Ovary (tissue), 9 donors: ENCODE results near the gene RAD21L1. TPM values are rescaled to one million over a fixed set of nuclear protein-coding genes. Genes with fewer than 3 reads are reported as not detected.

Source experiments
- DNase-seq, 5 donors: peaks; one replicate each; pipeline ENCODE4 v3.0.0-alpha.2; 2019 to 2020
- H3K27ac ChIP-seq, 2 donors: fragments of 200-600 bp; one replicate each; pipeline versions ENCODE4 v1.5.1 to v1.8.0; 2019 to 2022
- H3K27me3 ChIP-seq: fragments of 200-600 bp; one replicate; pipeline ENCODE4 v1.8.0; 2022
- H3K36me3 ChIP-seq: fragments of 200-600 bp; sonication (generic); one replicate; pipeline ENCODE4 v1.5.1; 2019
- H3K4me1 ChIP-seq: one replicate; pipeline ENCODE4 v1.8.1; 2013; ENCODE audit warnings: mild to moderate bottlenecking, moderate library complexity; ENCODE audit not compliant: insufficient read depth
- H3K4me3 ChIP-seq: fragments of 200-600 bp; sonication (generic); one replicate; pipeline ENCODE4 v1.5.1; 2017
- H3K9me3 ChIP-seq, 2 donors: fragments of 200-600 bp in 1 of 2; sonication (generic) in 1 of 2; one replicate each; pipeline versions ENCODE4 v1.5.1 to v1.8.1; 2013 to 2019; ENCODE audit warnings: mild to moderate bottlenecking in 1 of 2, moderate library complexity in 1 of 2
- EP300 ChIP-seq: sonication (generic); formaldehyde crosslinking; IDR thresholded peaks from one replicate; pipeline ENCODE4 v1.6.1; 2017; ENCODE audit warnings: antibody characterized with exemption
- POLR2A ChIP-seq: fragments of 450-650 bp; IDR thresholded peaks from one replicate; pipeline ENCODE4 v1.6.1; 2017; ENCODE audit warnings: antibody characterized with exemption, mild to moderate bottlenecking, moderate library complexity
- WGBS, 3 donors: extraction: QIAGEN DNeasy Blood & Tissue Kit in 1 of 3; methylation state at CpG; one replicate each; pipeline versions ENCODE4 v1.1.5 to v1.1.7; 2013 to 2017; 5-methylcytosine and 5-hydroxymethylcytosine counted together
- intact Hi-C, 4 donors: fragments of 100-400 bp; cut with DNase I; formaldehyde crosslinking; loops; one replicate each; pipeline versions ENCODE4 v1.11.0 to v1.15.1; 2022 to 2023
- polyA plus RNA-seq, 2 donors: library from polyadenylated mRNA; stranded (reverse); fragments of 200-250 nt in 1 of 2; fragments of 350-450 nt in 1 of 2; fragmentation: Illumina TruSeq in 1 of 2; extraction: RNeasy Lipid Tissue Mini Kit (QIAGEN cat#74804) in 1 of 2; gene quantifications; one replicate each; pipeline ENCODE4 v1.2.3, GENCODE V29; 2013 to 2014
- total RNA-seq, 7 donors: library from RNA; depleted of rRNA in 2 of 7; stranded (reverse); fragments of >200 nt in 2 of 7; fragmentation: NEBNext Ultra II Directional in 3 of 7; extraction: Animal tissue kit (Norgen Biotek cat#: 25700) in 3 of 7; gene quantifications; one replicate each; pipeline versions ENCODE4 v1.1.0 to v1.2.4, GENCODE V29; 2016 to 2023
- TF ChIP-seq, protein P1 (sequence below), 3 donors: fragments of 450-650 bp in 2 of 3; fragments of 200-600 bp in 1 of 3; IDR thresholded peaks; one replicate each; pipeline versions ENCODE4 v1.5.1 to v1.8.0; 2016 to 2022; ENCODE audit warnings: antibody characterized with exemption in 3 of 3, mild to moderate bottlenecking in 1 of 3
- donor health status: DM: no; HTN: no; CAD: no; lungs with moderate emphysema.
- donor health status: DM: no; HTN: no; CAD: no.
- donor health status: Bipolar disorder and iron deficiency.
- donor health status: DM: yes; HTN: yes; CAD: no.
- donor health status: DM: no; HTN: no; CAD: no.
- donor health status: DM: yes; HTN: yes; CAD: no.

Gene RAD21L1
- total and polyA plus RNA-seq, 9 donors: not detected

DNA sequence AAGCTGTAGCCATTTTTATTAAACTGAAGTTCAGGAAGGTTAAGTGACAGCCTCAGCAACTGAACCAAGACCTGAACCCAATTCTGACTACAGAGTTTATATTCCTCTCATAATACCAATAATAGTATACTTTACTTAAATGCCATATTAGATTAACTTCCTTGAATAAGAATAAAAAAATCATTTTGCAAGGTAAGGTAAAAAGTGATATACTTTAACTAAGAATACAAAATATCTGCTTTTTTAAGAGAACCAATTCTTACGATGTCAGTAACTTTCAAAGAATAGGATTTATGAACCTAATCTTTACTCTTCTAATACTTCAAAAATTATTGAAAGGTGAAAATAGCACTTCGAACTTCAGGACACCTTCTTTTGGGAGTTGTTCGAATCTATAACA is 3.7 kb downstream of the RAD21L1 start:
- Histone ChIP-seq H3K9me3 (no peaks in the 10 kb centered on the region), H3K4me1 (peaks cover 8% of the 10 kb centered on the region), H3K4me3 (no peak overlapping the region), H3K36me3 (no peaks in the 10 kb centered on the region), H3K27me3 (no peaks in the 10 kb centered on the region), H3K27ac (no peak overlapping the region)
- TF ChIP-seq EP300: no peak
- TF ChIP-seq, protein P1, sequence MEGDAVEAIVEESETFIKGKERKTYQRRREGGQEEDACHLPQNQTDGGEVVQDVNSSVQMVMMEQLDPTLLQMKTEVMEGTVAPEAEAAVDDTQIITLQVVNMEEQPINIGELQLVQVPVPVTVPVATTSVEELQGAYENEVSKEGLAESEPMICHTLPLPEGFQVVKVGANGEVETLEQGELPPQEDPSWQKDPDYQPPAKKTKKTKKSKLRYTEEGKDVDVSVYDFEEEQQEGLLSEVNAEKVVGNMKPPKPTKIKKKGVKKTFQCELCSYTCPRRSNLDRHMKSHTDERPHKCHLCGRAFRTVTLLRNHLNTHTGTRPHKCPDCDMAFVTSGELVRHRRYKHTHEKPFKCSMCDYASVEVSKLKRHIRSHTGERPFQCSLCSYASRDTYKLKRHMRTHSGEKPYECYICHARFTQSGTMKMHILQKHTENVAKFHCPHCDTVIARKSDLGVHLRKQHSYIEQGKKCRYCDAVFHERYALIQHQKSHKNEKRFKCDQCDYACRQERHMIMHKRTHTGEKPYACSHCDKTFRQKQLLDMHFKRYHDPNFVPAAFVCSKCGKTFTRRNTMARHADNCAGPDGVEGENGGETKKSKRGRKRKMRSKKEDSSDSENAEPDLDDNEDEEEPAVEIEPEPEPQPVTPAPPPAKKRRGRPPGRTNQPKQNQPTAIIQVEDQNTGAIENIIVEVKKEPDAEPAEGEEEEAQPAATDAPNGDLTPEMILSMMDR (IDR thresholded peaks at IDR 0.05): no peak
- TF ChIP-seq POLR2A: no peak
- intact Hi-C loops: no loop called here
- 81 to 85% (median 82%) methylated on average over 3 of the region's 3 CpGs for WGBS, 3 donors
- DNase-seq: no peak

DNA sequence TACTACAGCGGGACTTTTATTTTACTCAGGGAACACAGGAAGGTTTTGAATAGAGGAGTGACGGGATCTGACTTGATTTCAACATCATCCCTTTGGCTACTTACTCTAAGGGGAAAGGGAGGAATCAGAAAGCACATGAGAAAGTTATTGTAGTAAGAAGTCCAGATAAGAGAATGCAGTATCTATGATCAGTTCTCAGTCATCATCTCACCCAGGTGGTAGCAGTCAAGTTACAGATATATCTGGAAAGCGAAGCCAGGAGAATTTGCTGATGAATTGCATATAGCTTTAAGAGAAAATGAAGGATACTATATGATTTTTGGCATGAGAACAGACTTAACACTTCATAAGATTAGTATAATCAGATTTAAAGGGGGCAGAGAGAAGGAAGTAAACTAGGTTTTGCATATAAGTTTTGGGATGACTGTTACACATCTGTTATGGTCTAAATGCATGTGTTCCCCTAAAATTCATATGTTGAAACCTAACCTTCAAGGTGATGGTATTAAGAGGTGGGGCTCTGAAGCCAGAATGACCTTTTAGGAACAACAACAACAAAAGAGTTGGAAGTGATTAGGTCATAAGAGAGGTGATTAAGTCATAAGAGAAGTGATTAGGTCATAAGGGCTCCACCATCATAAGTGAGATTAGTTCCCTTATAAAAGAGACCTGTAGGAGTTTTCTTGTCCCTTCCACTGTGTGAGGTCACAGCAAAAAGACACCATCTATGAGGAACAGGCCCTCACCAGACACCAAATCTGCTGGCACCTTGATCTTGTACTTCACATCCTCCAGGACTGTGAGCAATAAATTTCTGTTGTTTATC is 6.7 kb downstream of the RAD21L1 start:
- WGBS, 3 donors: 77 to 83% (median 83%) methylated on average over 3 of the region's 3 CpGs

DNA sequence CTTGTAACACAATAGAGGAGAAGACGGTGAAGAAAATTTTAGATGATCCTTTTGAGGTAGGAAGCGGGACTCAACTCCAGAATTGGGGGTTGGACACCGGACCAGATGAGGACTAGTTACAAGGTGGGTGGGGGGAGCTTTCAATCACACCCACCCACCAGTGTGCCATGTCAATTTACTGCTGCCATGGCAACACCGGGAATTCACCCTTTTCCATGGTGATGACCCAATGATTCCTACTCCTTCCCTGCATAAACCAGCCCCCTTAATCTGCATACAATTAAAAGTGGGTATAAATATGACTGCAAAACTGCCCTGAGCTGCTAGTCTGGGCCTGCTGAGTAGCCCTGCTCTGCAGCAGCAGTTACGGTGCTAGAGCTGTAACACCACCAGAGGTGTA is 14.7 kb downstream of the RAD21L1 start:
- Histone ChIP-seq H3K4me1 (no peaks in the 10 kb centered on the region), H3K36me3 (no peaks in the 10 kb centered on the region), H3K4me3 (no peak overlapping the region), H3K27ac (no peak overlapping the region), H3K9me3 (no peaks in the 10 kb centered on the region), H3K27me3 (no peaks in the 10 kb centered on the region)
- 72 to 75% (median 73%) methylated on average over 5 of the region's 5 CpGs for WGBS, 3 donors
- TF ChIP-seq POLR2A (no peak), EP300 (no peak)
- TF ChIP-seq, protein P1 (IDR thresholded peaks at IDR 0.05): no peak
- no peak for DNase-seq
- intact Hi-C loops: loop anchor here in 1 of 4 donors (5.0 kb wide), 1 partner anchor 78 kb away; no protein-coding TSS in a partner anchor

More for the DNA sequence above, 6.7 kb downstream of the RAD21L1 start:
- TF ChIP-seq, protein P1 (IDR thresholded peaks at IDR 0.05): no peak
- no peak for TF ChIP-seq EP300
- no peak for TF ChIP-seq POLR2A
- intact Hi-C loops: no loop called here
- no peaks in the 10 kb centered on the region for H3K9me3 ChIP-seq
- no peak overlapping the region for H3K4me3 ChIP-seq
- no peaks in the 10 kb centered on the region for H3K4me1 ChIP-seq
- no peaks in the 10 kb centered on the region for H3K27me3 ChIP-seq
- H3K36me3 ChIP-seq: no peaks in the 10 kb centered on the region
- no peak for DNase-seq
- H3K27ac ChIP-seq: no peak overlapping the region

DNA sequence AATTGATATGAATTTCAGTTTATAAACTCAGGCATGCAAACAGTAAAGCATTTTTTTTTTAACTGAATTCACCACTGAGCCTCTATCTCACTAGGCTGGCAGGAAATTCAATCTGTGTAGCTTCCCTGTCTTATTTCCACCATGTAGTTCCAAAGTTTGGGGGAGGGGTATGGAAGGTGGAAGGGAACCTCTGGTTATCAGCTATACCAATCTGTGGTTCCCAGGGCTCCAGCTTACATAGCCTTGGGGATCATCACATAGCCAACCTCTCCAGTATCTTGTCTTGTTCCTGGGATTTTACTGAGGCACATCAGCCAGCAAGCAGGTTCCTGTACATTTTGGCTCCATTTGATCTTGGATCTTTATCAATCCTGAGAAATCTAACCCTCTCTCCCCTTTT is 15.6 kb downstream of the RAD21L1 start:
- Histone ChIP-seq H3K27ac (no peak overlapping the region), H3K4me1 (no peaks in the 10 kb centered on the region), H3K36me3 (no peaks in the 10 kb centered on the region), H3K27me3 (no peaks in the 10 kb centered on the region), H3K9me3 (no peaks in the 10 kb centered on the region), H3K4me3 (no peak overlapping the region)
- TF ChIP-seq, protein P1 (IDR thresholded peaks at IDR 0.05): no peak
- no peak for TF ChIP-seq POLR2A
- no peak for TF ChIP-seq EP300
- intact Hi-C loops: loop anchor here in 1 of 4 donors (5.0 kb wide), 1 partner anchor 79 kb away; no protein-coding TSS in a partner anchor
- no peak for DNase-seq
